HG03095 (cell line): Measurements from ENCODE around the gene PRKACB.

ENCODE experiments used
- ATAC-seq: cut with Tn5 transposase; IDR thresholded peaks from one replicate; pipeline ENCODE4 v1.9.1; 2021; ENCODE audit warnings: moderate library complexity; ENCODE audit not compliant: unreplicated experiment

The PRKACB gene

GRCh38 chr1:84143796-84144565, at the start of gene PRKACB:
Gene PRKACB (plus strand): TSS chr1:84144271. CDS start chr1:84144362, 91 bp downstream.
- ATAC-seq, result peak; percentile 90

GRCh38 chr1:84095308-84095707, 48.8 kb upstream of the PRKACB start:
- no peak for ATAC-seq

- ATAC-seq, result no peak
Observed at GRCh38 chr1:84096176-84096575, 47.9 kb upstream of the PRKACB start.

- ATAC-seq, result no peak
Observed at GRCh38 chr1:84101204-84101603, 42.9 kb upstream of the PRKACB start.

GRCh38 chr1:84103197-84103992, 40.7 kb upstream of the PRKACB start:
- peak; percentile 67 for ATAC-seq

GRCh38 chr1:84107538-84107937, 36.5 kb upstream of the PRKACB start:
- peak; percentile 48 for ATAC-seq

GRCh38 chr1:84107955-84108354, 36.1 kb upstream of the PRKACB start:
- ATAC-seq, result no peak

- no peak for ATAC-seq
Observed at GRCh38 chr1:84108900-84109578, 35.0 kb upstream of the PRKACB start.

GRCh38 chr1:84110629-84111028, 33.4 kb upstream of the PRKACB start:
- ATAC-seq, result no peak

GRCh38 chr1:84116558-84116957, 27.5 kb upstream of the PRKACB start:
- ATAC-seq, result no peak

- ATAC-seq, result no peak
Observed at GRCh38 chr1:84117868-84118267, 26.2 kb upstream of the PRKACB start.

- no peak for ATAC-seq
Observed at GRCh38 chr1:84121360-84121759, 22.7 kb upstream of the PRKACB start.

GRCh38 chr1:84122780-84123382, 21.2 kb upstream of the PRKACB start:
- ATAC-seq, result peak; percentile 57

GRCh38 chr1:84133479-84133878, 10.6 kb upstream of the PRKACB start:
- ATAC-seq, result no peak

GRCh38 chr1:84135341-84135740, 8.7 kb upstream of the PRKACB start:
- no peak for ATAC-seq

GRCh38 chr1:84141182-84142003, 2.7 kb upstream of the PRKACB start:
- ATAC-seq, result no peak

- ATAC-seq, result no peak
Observed at GRCh38 chr1:84145068-84145467, 997 bp downstream of the PRKACB start.

- ATAC-seq, result no peak
Observed at GRCh38 chr1:84146411-84147032, 2.5 kb downstream of the PRKACB start.

- ATAC-seq, result no peak
Observed at GRCh38 chr1:84148758-84149157, 4.7 kb downstream of the PRKACB start.

- peak; percentile 82 for ATAC-seq
Observed at GRCh38 chr1:84152649-84153056, 8.6 kb downstream of the PRKACB start.
